Left lobe of liver (tissue), 2 donors: ENCODE measurements around the gene UBASH3B. TPM values are rescaled to one million over a fixed set of nuclear protein-coding genes. Genes with fewer than 3 reads are reported as not detected.
A peak's percentile ranks its signal among the peaks of the same experiment; 100 is the strongest.

Experiments used
- ATAC-seq: fragments of 200-7000 bp; cut with Tn5 transposase; one replicate; pipeline ENCODE4 v1.9.1; 2020; ENCODE audit warnings: mild to moderate bottlenecking, moderate library complexity
- DNase-seq: peaks from one replicate; pipeline ENCODE4 v3.0.0-alpha.2; 2020; ENCODE audit warnings: low spot score
- total RNA-seq: library from RNA; stranded (reverse); gene quantifications from one replicate; pipeline ENCODE4 v1.2.1, GENCODE V29; 2021
- donor health status: DM: no; HTN: no; CAD: no; lungs with moderate emphysema.
- donor health status: DM: no; HTN: yes; CAD: no.

Gene UBASH3B
- total RNA-seq, 1 donor from 2014 or later: 1.5 TPM

- peak; percentile 63 for ATAC-seq
- no peak for DNase-seq
These were observed 93.6 kb downstream of the UBASH3B start for GRCh38 chr11:122749005-122749687.

GRCh38 chr11:122750049-122750448 lies 94.5 kb downstream of the UBASH3B start:
- ATAC-seq (no peak), DNase-seq (no peak)

- ATAC-seq (no peak), DNase-seq (no peak)
These were observed 96.0 kb downstream of the UBASH3B start for GRCh38 chr11:122751292-122752070.

- DNase-seq (no peak), ATAC-seq (no peak)
These were observed 98.5 kb downstream of the UBASH3B start for GRCh38 chr11:122754028-122754427.

GRCh38 chr11:122754553-122755322 lies 99.2 kb downstream of the UBASH3B start:
- DNase-seq (no peak), ATAC-seq (peak; percentile 80)

GRCh38 chr11:122755409-122755808 lies 99.9 kb downstream of the UBASH3B start:
- ATAC-seq (peak; percentile 65), DNase-seq (no peak)

- no peak for ATAC-seq
- DNase-seq: no peak
These were observed 100.4 kb downstream of the UBASH3B start for GRCh38 chr11:122755941-122756340.

- no peak for DNase-seq
- ATAC-seq: peak; percentile 61
These were observed 100.9 kb downstream of the UBASH3B start for GRCh38 chr11:122756417-122756816.

- DNase-seq: no peak
- no peak for ATAC-seq
These were observed 101.7 kb downstream of the UBASH3B start for GRCh38 chr11:122757201-122757600.

- ATAC-seq (no peak), DNase-seq (no peak)
These were observed 102.8 kb downstream of the UBASH3B start for GRCh38 chr11:122758339-122758738.

GRCh38 chr11:122758974-122759373 lies 103.5 kb downstream of the UBASH3B start:
- DNase-seq (no peak), ATAC-seq (no peak)

GRCh38 chr11:122763108-122763507 lies 107.6 kb downstream of the UBASH3B start:
- DNase-seq: no peak
- ATAC-seq: no peak

- ATAC-seq (no peak), DNase-seq (no peak)
These were observed 109.0 kb downstream of the UBASH3B start for GRCh38 chr11:122764371-122765090.

GRCh38 chr11:122765487-122766131 lies 110.1 kb downstream of the UBASH3B start:
- ATAC-seq: no peak
- no peak for DNase-seq

- no peak for ATAC-seq
These were observed 113.7 kb downstream of the UBASH3B start for GRCh38 chr11:122769126-122769780.

GRCh38 chr11:122772945-122773344 lies 117.4 kb downstream of the UBASH3B start:
- ATAC-seq: no peak
- no peak for DNase-seq

More at GRCh38 chr11:122769126-122769780, 113.7 kb downstream of the UBASH3B start:
- no peak for DNase-seq

- ATAC-seq (no peak), DNase-seq (no peak)
These were observed 118.3 kb downstream of the UBASH3B start for GRCh38 chr11:122773781-122774266.

GRCh38 chr11:122775675-122776271 lies 120.3 kb downstream of the UBASH3B start:
- ATAC-seq (no peak), DNase-seq (no peak)

GRCh38 chr11:122776546-122776945 lies 121.0 kb downstream of the UBASH3B start:
- ATAC-seq: no peak
- DNase-seq: no peak
